ENCODE measurements around the gene HGS.
"Not testable (repeated sequence)": the region's sequence is repeated elsewhere in the genome, so short reads cannot be mapped to it uniquely, and the experiment has no call there.

The HGS gene

GRCh38 chr17:81722184-81723120 is 38.6 kb downstream of the HGS start:
- DNase-seq: no peak

GRCh38 chr17:81723651-81724209 is 39.9 kb downstream of the HGS start:
- DNase-seq: no peak

GRCh38 chr17:81725439-81725838 is 41.6 kb downstream of the HGS start:
- no peak for DNase-seq

GRCh38 chr17:81726004-81726403 is 42.2 kb downstream of the HGS start:
- no peak for DNase-seq

- DNase-seq: no peak
Observed at GRCh38 chr17:81727324-81728031, 43.7 kb downstream of the HGS start.

GRCh38 chr17:81733507-81734404 is 49.9 kb downstream of the HGS start:
- no peak for DNase-seq

- DNase-seq: no peak
Observed at GRCh38 chr17:81734405-81735263, 50.8 kb downstream of the HGS start.

- DNase-seq: no peak
Observed at GRCh38 chr17:81735264-81736102, 51.7 kb downstream of the HGS start.

- no peak for DNase-seq
Observed at GRCh38 chr17:81737947-81738800, 54.4 kb downstream of the HGS start.

- DNase-seq: no peak
Observed at GRCh38 chr17:81738801-81739393, 55.1 kb downstream of the HGS start.

GRCh38 chr17:81739593-81739992 is 55.8 kb downstream of the HGS start:
- not testable (repeated sequence) for DNase-seq

GRCh38 chr17:81740395-81740961 is 56.7 kb downstream of the HGS start:
- DNase-seq: no peak

- no peak for DNase-seq
Observed at GRCh38 chr17:81741049-81741593, 57.3 kb downstream of the HGS start.

GRCh38 chr17:81741594-81742452 is 58.0 kb downstream of the HGS start:
- DNase-seq: no peak
